ENCODE data around the gene TRMT44.

Gene TRMT44

DNA sequence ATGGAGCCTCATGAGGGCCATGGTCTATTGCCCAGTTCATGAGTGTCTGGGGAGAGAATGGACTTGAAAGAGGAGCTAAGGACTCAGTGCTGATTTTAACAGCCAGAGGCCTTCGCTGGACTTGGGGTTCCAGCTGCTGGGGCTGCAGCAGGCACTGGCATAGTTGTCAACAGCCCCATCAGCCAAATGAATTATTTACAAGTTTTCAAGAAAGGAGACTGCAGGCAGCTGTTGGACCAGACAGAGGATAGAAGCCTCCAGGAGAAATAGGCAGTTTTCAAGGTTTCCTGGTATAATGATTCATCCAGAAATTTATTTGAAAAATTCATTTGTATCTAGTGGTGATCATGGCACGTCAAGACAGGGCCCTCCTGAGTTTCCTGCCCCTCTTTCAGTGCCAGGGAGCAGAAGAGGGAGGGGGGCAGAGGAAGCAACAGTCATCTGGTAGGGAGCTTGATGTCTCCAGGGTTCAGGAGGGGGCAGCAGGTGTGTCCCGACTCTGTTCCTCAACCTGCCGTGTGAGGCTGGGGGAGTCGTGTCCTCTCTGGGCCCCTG is 76.5 kb downstream of the TRMT44 start:
- H3K4me3 ChIP-seq (ENCODE audit: low read depth, low read length) = no peak overlapping the region
- no peak for DNase-seq (ENCODE audit: low read depth)
- TF ChIP-seq, protein P1, sequence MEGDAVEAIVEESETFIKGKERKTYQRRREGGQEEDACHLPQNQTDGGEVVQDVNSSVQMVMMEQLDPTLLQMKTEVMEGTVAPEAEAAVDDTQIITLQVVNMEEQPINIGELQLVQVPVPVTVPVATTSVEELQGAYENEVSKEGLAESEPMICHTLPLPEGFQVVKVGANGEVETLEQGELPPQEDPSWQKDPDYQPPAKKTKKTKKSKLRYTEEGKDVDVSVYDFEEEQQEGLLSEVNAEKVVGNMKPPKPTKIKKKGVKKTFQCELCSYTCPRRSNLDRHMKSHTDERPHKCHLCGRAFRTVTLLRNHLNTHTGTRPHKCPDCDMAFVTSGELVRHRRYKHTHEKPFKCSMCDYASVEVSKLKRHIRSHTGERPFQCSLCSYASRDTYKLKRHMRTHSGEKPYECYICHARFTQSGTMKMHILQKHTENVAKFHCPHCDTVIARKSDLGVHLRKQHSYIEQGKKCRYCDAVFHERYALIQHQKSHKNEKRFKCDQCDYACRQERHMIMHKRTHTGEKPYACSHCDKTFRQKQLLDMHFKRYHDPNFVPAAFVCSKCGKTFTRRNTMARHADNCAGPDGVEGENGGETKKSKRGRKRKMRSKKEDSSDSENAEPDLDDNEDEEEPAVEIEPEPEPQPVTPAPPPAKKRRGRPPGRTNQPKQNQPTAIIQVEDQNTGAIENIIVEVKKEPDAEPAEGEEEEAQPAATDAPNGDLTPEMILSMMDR (conservative IDR thresholded peaks at IDR 0.05; ENCODE audit: low read depth, low read length) = no peak

DNA sequence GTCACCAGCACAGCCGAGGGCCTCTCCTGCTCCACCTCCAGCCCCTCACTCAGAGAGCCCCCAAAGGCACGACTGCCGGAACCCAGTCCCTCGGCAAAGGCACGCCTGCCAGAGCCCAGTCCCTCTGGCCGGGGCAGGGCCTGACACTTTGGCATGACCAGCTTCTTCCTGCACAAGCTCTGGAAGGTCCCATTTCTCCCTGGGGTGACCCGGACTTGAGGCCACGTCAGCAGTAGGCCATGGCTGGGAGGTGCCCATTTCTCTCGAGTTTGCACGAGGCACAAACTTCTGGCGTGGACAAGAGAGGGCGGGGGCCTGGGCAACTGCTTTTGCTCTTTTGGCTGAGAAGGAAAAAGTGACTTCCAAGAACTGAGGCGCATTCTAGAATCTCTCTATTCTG is 77.4 kb downstream of the TRMT44 start:
- H3K4me3 ChIP-seq (ENCODE audit: low read depth, low read length) = no peak overlapping the region
- TF ChIP-seq, protein P1 (conservative IDR thresholded peaks at IDR 0.05; ENCODE audit: low read depth, low read length) = no peak
- DNase-seq (ENCODE audit: low read depth) = no peak

DNA sequence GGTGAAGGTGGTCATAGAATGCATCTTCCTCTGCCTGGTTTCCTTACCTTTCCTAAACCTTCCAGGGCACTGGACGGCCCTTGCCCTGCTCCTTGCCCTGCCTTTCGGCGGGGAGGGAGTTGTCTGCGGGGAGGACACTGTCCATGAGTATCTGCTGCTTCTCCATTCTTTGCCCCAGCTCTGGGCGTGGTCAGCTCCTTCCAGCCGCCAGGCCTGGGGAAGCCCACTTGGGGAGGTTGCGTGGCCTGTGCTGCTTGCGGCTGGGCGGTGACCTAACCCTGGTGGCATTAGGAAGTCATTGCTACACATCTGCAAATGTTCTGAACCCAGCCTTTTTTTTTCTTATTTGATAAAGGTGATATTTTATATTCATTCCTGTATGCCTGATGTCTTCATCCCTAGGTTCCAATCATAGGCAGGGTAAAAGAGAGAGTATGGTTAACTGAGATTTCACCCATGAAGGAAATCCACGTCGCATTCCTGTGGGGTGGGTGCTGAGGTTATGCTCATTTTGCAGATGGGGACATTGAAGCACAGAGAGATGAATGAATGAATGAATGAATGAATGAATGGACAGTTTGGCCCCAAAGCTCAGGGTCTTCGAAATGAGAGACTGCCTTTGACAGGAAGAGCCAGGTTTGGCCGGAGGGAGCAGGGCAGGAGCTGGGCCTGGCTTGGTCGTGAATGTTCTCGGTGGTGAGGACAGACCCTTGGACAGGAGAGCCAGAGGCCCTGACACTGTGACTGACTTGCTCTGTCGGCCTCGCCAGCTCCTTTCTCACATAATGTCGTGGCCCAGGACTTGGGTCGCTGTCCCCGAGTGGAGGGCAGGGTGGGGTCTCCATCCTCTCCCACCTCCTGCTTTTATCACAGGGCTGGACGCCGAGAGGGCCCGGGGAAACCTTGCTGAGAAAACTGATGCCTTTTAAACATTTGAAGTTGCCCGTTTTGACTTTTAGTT is 81.9 kb downstream of the TRMT44 start:
- TF ChIP-seq, protein P1 (conservative IDR thresholded peaks at IDR 0.05; ENCODE audit: low read depth, low read length) = no peak
- DNase-seq (ENCODE audit: low read depth) = no peak
- no peak overlapping the region for H3K4me3 ChIP-seq (ENCODE audit: low read depth, low read length)

DNA sequence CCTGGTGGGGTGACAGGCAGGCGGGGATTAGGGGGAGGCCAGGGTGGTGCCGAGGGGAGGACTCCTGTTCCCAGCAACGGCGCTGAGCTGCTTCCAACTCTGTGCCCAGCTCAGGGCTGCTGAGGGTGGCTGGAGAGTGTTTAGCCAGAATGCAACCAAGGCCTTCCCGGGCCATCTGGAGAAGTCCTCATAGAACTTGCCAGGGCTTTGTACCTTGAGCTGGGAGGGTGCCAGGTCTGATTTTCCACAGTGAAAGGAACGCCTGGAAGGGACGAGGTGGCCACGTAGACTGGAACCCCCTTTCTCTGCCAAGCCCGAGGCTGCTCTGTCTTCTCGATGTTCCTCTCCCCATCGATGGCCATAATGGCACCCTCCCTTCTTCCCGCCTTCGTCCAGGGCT is 82.6 kb downstream of the TRMT44 start:
- no peak overlapping the region for H3K4me3 ChIP-seq (ENCODE audit: low read depth, low read length)
- TF ChIP-seq, protein P1 (conservative IDR thresholded peaks at IDR 0.05; ENCODE audit: low read depth, low read length) = no peak
- DNase-seq (ENCODE audit: low read depth) = no peak

DNA sequence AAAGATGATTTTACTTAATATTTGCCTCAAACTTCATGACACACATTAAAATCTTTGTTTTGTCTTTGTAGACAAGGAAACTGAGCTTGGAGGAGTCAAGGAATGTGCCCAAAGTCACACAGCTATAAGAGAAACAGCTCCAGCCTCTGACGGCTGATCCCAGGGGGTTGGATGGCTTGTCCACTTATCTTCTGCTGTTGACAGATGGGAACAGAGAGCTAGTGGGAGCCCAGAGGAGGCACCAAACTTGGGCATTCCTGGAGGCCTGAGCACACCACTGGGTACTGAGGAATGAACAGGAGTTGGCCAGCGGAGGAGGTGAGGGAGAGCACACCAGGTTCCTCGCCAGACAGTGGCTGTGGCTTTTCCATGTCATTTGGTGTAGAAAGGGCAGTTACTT is 83.2 kb downstream of the TRMT44 start:
- no peak for DNase-seq (ENCODE audit: low read depth)
- no peak overlapping the region for H3K4me3 ChIP-seq (ENCODE audit: low read depth, low read length)
- TF ChIP-seq, protein P1 (conservative IDR thresholded peaks at IDR 0.05; ENCODE audit: low read depth, low read length) = no peak

DNA sequence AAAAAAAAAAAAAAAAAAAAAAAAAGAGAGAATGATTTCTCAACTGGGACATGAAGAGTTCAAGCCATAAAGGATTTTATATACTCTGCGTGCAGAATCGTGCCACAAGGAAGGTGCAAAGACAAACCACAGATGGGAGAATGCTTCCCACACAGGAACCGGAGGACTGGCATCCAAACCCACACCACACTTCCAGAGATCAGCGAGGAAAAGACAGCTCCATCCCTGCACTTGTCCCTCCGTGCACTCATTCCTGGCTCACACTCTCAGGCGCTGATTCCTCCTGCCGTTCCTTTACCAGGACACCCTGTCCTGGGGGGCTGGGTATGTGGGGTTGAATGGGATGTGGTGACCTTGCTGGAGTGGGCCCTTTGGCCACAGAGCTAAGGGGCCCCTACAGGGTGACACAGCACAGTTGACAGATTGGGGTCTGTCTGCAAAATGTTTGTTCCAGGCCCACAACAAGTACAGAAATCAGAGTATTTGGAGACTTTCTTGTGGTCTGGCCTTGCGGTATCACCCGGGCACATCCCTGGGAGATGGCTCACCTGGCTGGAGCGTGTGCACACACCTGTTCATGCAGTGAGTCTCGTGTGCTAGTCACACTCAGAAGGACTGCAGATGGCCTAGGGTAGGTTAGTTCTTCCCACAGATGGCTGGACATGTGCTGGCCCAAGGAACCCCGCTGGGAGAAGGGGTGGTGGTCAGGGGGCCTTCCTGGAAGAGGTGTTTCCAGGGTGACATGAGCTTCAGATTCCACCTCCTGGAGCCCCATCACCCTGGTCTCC is 84.2 kb downstream of the TRMT44 start:
- DNase-seq (ENCODE audit: low read depth) = no peak
- TF ChIP-seq, protein P1 (conservative IDR thresholded peaks at IDR 0.05; ENCODE audit: low read depth, low read length) = no peak
- H3K4me3 ChIP-seq (ENCODE audit: low read depth, low read length) = no peak overlapping the region
